ENCODE measurements around the gene FNTB.
A peak's percentile ranks its signal among the peaks of the same experiment; 100 is the strongest.

GRCh38 chr14:65103150-65103760 lies 116.6 kb downstream of the FNTB start:
- TF ChIP-seq CTCF (conservative IDR thresholded peaks at IDR 0.05; ENCODE audit: low read depth in 2 of 2) (peak; percentile 37 to 46), EZH2 (IDR thresholded peaks at IDR 0.05; ENCODE audit: low read depth, unreplicated experiment) (no peak), POLR2AphosphoS5 (IDR thresholded peaks at IDR 0.05; ENCODE audit: low read depth) (no peak)

Measured in GM23338 (cell line).